CD4-positive, alpha-beta T cell treated with Interleukin-17A for 1 hour (primary cell): Measurements from ENCODE around the gene CLNK.
A peak's percentile ranks its signal among the peaks of the same experiment; 100 is the strongest.

Experiments
- DNase-seq: peaks from one replicate; pipeline ENCODE4 v3.0.0-alpha.2; 2020

CLNK gene

GRCh38 chr4:10571909-10572308, 112.7 kb downstream of the CLNK start:
- no peak for DNase-seq

- no peak for DNase-seq
These were observed 115.1 kb downstream of the CLNK start for GRCh38 chr4:10569491-10569890.

- DNase-seq, result no peak
These were observed 116.8 kb downstream of the CLNK start for GRCh38 chr4:10567766-10568165.

- DNase-seq, result no peak
These were observed 119.3 kb downstream of the CLNK start for GRCh38 chr4:10565166-10565780.

- DNase-seq, result peak; percentile 49
These were observed 129.9 kb downstream of the CLNK start for GRCh38 chr4:10554694-10555093.

GRCh38 chr4:10554121-10554520, 130.4 kb downstream of the CLNK start:
- DNase-seq, result no peak

- DNase-seq, result no peak
These were observed 131.8 kb downstream of the CLNK start for GRCh38 chr4:10552591-10553280.

- no peak for DNase-seq
These were observed 148.7 kb downstream of the CLNK start for GRCh38 chr4:10535912-10536311.

GRCh38 chr4:10534820-10535219, 149.7 kb downstream of the CLNK start:
- DNase-seq, result no peak

GRCh38 chr4:10532155-10532554, 152.4 kb downstream of the CLNK start:
- DNase-seq, result no peak

GRCh38 chr4:10530137-10530786, 154.3 kb downstream of the CLNK start:
- DNase-seq, result no peak

GRCh38 chr4:10529291-10530136, 155.1 kb downstream of the CLNK start:
- no peak for DNase-seq

GRCh38 chr4:10527438-10527837, 157.1 kb downstream of the CLNK start:
- no peak for DNase-seq

- DNase-seq, result no peak
These were observed 157.9 kb downstream of the CLNK start for GRCh38 chr4:10526429-10527222.

- DNase-seq, result no peak
These were observed 160.3 kb downstream of the CLNK start for GRCh38 chr4:10524196-10524833.

GRCh38 chr4:10521424-10521823, 163.1 kb downstream of the CLNK start:
- DNase-seq, result no peak

- DNase-seq, result no peak
These were observed 174.8 kb downstream of the CLNK start for GRCh38 chr4:10509733-10510132.

GRCh38 chr4:10506077-10506476, 178.5 kb downstream of the CLNK start:
- no peak for DNase-seq

GRCh38 chr4:10504570-10505179, 179.9 kb downstream of the CLNK start:
- no peak for DNase-seq

- no peak for DNase-seq
These were observed 181.9 kb downstream of the CLNK start for GRCh38 chr4:10502717-10503116.

GRCh38 chr4:10500776-10501175, 183.8 kb downstream of the CLNK start:
- DNase-seq, result no peak

GRCh38 chr4:10496200-10496599, 188.4 kb downstream of the CLNK start:
- DNase-seq, result no peak
